GM19397 (cell line): ENCODE results near the gene HSPB6.
A peak's percentile ranks its signal among the peaks of the same experiment; 100 is the strongest.
"Not testable (repeated sequence)": the region's sequence is repeated elsewhere in the genome, so short reads cannot be mapped to it uniquely, and the experiment has no call there.

ENCODE experiments used
- ATAC-seq: cut with Tn5 transposase; IDR thresholded peaks from one replicate; pipeline ENCODE4 v1.9.1; 2021; ENCODE audit warnings: mild to moderate bottlenecking, moderate library complexity; ENCODE audit not compliant: unreplicated experiment

Gene HSPB6

DNA sequence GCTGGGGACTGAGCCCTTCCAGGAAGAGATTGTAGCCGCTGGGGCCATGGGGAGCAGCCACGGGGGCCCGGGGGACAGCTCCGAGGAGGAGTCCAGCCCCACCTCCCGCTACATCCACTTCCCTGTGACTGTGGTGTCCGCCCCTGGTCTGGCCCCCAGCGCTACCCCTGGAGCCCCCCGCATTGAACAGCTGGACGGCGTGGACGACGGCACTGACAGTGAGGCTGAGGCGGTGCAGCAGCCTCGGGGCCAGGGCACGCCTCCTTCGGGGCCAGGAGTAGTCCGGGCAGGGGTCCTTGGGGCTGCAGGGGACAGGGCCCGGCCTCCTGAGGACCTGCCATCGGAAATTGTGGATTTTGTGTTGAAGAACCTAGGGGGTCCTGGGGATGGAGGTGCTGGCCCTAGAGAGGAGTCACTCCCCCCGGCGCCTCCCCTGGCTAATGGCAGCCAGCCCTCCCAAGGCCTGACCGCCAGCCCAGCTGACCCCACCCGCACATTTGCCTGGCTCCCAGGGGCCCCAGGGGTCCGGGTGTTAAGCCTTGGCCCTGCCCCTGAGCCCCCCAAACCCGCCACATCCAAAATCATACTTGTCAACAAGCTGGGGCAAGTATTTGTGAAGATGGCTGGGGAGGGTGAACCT lies 24.2 kb downstream of the HSPB6 start:
- ATAC-seq, result no peak

DNA sequence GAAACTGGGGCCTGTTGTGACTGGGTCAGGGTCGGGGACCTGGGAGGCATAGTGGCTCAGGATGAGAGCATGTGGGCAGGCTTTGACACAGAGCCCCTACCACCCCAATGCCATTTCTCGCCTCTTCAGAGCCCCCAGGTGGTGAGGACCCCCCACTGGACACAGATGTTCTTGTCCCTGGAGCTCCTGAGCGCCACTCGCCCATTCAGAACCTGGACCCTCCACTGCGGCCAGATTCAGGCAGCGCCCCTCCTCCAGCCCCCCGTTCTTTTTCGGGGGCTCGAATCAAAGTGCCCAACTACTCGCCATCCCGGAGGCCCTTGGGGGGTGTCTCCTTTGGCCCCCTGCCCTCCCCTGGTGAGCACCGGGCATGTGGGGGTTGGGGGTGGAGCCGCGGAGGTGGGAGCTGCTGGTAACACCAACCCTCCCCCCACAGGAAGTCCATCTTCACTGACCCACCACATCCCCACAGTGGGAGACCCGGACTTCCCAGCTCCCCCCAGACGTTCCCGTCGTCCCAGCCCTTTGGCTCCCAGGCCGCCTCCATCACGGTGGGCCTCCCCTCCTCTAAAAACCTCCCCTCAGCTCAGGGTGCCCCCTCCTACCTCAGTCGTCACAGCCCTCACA lies 24.9 kb downstream of the HSPB6 start:
- ATAC-seq, result no peak

- no peak for ATAC-seq
Measured at GRCh38 chr19:35731353-35731752, 25.5 kb downstream of the HSPB6 start.

DNA sequence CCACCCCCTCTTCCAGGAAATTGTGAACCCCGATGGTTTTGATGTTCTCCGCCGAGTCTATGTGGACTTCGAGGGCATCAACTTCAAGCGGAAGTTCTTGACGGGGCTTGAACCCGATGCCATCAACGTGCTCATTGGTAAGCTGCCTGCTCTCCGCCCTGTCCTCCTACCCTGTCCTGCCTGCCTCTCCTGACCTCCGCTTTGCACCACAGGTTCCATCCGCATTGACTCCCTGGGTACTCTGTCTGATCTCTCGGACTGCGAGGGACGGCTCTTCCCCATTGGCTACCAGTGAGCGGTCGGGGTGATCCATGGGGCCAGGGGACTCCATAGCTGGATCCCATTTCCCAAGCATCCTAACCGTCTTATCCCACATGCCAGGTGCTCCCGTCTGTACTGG lies 26.5 kb downstream of the HSPB6 start:
- no peak for ATAC-seq

- no peak for ATAC-seq
Measured at GRCh38 chr19:35729763-35730162, 27.1 kb downstream of the HSPB6 start.

- no peak for ATAC-seq
Measured at GRCh38 chr19:35729021-35729420, 27.8 kb downstream of the HSPB6 start.

DNA sequence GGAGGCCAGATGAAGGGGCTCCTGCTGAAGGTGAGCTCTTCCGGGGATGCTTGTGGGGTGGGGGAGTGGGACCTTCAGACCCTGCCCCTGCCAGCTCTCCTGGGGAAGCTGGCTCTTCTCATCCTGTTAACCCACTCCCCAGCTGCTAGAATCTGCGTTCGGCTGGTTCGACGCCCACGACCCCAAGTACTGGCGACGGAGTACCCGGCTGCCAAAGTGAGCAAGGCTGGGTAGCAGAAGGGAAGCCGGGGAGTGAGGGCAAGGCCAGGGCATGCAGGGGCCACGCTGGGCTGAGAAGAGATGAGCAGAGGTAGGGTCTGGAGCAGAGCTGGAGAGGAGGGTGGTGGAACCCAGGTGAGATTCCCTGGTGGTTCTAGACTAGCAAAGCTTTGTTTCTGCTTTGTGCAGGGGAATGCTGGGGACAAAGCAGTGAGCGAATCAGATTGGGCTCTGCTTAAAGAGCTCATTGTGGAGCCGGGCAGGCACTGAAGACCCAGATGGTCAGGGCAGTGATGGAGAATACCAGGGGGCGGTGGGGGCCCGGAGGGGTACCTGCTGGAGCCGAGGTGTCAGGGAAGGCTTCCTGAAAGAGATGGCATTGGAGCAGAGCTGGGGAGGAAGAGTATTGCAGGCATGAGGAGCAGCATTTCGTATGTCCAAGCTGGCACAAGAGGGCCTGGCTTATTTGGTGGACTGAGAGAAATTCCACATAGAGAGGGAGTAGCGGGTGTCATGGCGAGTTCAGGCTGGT lies 28.7 kb downstream of the HSPB6 start:
- ATAC-seq, result no peak

DNA sequence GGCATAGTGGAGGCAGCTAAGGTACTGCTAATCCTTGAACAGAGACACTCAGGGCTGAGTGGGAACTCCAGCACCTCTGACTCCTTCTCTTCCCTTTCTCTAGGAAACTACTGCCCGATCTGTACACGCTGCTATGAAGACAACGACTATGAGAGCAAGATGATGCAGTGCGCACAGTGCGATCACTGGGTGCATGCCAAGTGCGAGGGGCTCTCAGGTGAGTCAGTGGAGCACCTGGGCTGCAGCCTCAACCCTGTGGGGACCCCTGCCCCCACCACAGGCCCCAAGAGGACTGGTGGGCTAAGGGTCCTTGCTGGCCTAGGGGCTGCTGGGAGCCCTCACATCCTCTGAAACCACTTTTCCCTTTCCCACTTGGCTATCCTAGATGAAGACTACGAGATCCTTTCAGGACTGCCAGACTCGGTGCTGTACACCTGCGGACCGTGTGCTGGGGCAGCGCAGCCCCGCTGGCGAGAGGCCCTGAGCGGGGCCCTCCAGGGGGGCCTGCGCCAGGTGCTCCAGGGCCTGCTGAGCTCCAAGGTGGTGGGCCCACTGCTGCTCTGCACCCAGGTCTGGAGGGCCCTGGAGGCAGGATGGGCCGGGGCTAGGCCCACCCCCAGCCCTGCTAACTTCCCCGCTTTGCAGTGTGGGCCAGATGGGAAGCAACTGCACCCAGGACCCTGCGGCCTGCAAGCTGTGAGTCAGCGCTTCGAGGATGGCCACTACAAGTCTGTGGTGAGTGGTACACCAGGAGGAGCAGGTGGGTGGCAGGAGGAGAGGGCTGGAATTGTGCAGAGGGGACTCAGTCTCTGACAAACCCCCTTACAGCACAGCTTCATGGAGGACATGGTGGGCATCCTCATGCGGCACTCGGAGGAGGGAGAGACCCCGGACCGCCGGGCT lies 29.5 kb downstream of the HSPB6 start:
- no peak for ATAC-seq

DNA sequence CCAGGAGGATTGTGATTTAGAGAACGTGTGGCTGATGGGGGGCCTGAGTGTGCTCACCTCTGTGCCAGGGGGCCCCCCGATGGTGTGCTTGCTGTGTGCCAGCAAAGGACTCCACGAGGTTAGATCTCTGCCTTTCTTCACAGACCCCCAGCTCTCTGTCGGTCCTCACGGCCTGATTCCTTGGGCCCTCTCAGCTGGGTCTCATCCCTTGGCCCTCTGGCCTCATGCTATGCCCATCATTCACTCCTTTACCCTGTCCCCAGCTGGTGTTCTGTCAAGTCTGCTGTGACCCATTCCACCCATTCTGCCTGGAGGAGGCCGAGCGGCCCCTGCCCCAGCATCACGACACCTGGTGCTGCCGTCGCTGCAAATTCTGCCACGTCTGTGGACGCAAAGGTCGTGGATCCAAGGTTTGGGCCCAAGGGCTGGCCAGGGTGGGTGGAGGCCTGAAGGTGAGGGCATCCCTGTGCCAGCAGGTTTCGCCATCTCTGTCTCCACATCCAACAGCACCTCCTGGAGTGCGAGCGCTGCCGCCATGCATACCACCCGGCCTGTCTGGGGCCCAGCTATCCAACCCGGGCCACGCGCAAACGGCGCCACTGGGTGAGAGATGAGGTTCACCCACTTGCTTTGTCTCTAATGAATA lies 31.5 kb downstream of the HSPB6 start:
- ATAC-seq, result no peak

DNA sequence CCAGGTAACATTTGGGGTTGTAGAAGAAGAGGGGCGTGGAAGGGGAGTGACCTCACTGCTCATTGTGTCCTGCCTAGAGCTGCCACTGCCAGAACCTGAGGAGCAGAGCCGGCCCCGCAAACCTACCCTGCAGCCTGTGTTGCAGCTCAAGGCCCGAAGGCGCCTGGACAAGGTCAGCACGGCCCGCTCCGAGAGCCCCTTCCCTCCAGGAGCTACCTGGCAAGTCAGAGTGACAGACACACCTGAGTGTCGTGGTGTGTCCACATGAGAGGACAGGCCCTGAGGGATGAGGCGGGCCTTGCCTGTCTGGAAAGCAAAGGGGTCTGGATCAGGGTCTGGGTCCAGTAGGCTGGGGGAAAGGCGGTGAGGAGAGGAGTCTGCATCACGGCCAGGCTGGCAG lies 32.3 kb downstream of the HSPB6 start:
- no peak for ATAC-seq

DNA sequence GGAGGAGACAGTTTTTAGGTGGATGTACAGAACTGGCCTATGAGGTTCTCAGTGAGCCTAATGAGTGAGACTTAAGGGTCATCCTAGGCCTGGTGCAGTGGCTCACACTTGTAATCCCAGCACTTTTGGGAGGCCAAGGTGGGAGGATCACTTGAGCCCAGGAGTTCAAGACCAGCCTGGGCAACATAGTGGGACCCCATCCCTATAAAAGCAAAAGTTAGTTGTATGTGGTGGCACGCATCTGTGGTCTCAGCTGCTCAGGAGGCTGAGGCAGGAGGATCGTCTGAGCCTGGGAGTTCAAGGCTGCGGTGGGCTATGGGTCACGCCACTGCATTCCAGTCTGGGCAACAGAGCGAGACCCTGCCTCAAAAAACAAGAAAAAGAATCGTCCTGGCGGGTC lies 32.7 kb downstream of the HSPB6 start:
- not testable (repeated sequence) for ATAC-seq

DNA sequence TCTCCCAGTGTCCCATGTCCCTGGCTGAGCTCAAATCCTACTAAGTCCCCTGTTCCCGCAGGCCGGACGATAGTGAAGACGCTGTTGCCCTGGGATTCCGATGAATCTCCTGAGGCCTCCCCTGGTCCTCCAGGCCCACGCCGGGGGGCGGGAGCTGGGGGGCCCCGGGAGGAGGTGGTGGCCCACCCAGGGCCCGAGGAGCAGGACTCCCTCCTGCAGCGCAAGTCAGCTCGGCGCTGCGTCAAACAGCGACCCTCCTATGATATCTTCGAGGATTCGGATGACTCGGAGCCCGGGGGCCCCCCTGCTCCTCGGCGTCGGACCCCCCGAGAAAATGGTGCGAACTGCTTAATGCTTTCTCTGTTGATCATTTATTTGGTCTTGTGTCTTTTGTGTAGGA lies 33.2 kb downstream of the HSPB6 start:
- no peak for ATAC-seq

GRCh38 chr19:35722897-35723296 lies 33.9 kb downstream of the HSPB6 start:
- no peak for ATAC-seq

DNA sequence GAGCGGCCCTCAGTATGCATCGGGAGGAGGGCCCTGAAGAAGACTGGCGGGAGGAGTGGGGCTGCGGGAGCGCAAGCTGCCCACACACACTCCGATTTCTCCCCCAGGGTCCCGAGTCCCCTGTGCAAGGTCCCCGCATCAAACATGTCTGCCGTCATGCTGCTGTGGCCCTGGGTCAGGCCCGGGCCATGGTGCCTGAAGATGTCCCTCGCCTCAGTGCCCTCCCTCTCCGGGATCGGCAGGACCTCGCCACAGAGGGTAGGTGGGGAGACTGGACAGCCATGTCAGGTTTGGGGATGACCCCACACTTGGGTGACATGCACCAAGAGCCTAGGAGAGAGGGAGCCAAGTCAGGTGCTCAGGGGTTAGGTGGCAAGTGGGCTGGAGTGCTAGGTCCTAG lies 34.4 kb downstream of the HSPB6 start:
- no peak for ATAC-seq

DNA sequence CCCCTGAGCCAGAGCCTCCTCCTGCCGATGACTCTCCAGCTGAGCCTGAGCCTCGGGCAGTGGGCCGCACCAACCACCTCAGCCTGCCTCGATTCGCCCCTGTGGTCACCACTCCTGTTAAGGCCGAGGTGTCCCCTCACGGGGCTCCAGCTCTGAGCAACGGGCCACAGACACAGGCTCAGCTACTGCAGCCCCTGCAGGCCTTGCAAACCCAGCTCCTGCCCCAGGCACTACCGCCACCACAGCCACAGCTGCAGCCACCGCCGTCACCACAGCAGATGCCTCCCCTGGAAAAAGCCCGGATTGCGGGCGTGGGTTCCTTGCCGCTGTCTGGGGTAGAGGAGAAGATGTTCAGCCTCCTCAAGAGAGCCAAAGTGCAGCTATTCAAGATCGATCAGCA lies 35.5 kb downstream of the HSPB6 start:
- no peak for ATAC-seq

- no peak for ATAC-seq
Measured at GRCh38 chr19:35720648-35721047, 36.2 kb downstream of the HSPB6 start.

GRCh38 chr19:35720163-35720524 lies 36.7 kb downstream of the HSPB6 start:
- no peak for ATAC-seq

DNA sequence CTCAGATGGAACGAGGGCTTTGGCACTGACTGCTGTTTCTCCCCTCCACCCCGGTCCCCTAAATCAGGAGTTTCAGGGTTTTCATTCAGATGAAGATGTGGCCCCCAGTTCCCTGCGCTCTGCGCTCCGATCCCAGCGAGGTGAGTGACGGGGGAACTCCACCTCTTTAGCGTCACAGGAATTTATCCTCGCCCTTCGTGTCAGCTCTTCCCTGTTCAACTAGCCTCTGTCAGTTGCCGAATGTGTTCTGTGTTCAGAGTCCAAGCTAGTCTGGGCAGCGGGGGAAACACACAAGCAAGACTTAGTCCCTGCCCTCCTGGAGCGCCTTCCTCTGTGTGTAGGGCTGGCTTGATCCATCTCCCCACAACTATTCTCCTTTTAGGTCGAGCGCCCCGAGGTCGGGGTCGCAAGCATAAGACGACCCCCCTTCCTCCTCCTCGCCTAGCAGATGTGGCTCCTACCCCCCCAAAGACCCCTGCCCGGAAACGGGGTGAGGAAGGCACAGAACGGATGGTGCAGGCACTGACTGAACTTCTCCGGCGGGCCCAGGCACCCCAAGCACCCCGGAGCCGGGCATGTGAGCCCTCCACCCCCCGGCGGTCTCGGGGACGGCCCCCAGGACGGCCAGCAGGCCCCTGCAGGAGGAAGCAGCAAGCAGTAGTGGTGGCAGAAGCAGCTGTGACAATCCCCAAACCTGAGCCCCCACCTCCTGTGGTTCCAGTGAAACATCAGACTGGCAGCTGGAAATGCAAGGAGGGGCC lies 37.2 kb downstream of the HSPB6 start:
- no peak for ATAC-seq

DNA sequence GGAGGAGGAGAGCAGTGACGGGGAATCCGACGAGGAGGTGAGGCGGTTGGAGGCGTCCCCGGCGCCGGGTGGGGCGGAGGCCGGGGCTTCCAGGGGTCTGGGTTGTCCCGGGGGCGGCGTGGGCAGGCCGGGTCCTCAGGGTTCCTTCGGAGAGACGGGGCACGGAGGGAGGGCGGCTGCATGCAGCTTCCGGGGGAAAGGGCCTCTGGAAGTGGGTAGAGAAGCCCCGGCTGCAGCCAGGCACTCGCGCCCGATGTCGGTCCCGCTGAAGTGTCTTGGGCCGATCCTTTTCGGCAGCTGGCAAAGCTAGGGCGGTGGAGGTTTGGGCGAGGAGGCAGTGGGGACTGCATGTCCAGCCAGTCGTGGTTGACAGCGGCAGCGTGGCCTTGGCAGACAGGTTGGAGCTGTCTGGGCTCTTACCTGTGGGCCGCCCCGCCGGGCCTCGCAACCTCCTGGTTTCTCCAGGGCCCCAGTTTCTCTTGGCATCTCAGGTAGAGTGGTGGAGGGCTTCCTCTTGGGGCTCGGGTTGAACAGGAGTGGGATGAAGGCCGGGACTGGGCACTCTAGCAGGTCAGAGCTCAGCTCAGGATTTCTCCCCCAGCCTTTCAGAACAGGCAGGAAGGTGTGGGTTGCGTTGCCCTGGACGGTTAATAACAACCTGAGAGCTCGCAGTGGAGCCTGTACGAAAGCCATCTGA lies 38.3 kb downstream of the HSPB6 start:
- ATAC-seq, result peak; percentile 5
